ENCODE results near the gene ZNF184.

ZNF184 gene

GRCh38 chr6:27472617-27473400, at the start of gene ZNF184:
Gene ZNF184 (minus strand): TSS chr6:27473105. CDS start chr6:27472294, 811 bp downstream.
- DNase-seq (ENCODE audit: low spot score): peak; percentile 89

DNA sequence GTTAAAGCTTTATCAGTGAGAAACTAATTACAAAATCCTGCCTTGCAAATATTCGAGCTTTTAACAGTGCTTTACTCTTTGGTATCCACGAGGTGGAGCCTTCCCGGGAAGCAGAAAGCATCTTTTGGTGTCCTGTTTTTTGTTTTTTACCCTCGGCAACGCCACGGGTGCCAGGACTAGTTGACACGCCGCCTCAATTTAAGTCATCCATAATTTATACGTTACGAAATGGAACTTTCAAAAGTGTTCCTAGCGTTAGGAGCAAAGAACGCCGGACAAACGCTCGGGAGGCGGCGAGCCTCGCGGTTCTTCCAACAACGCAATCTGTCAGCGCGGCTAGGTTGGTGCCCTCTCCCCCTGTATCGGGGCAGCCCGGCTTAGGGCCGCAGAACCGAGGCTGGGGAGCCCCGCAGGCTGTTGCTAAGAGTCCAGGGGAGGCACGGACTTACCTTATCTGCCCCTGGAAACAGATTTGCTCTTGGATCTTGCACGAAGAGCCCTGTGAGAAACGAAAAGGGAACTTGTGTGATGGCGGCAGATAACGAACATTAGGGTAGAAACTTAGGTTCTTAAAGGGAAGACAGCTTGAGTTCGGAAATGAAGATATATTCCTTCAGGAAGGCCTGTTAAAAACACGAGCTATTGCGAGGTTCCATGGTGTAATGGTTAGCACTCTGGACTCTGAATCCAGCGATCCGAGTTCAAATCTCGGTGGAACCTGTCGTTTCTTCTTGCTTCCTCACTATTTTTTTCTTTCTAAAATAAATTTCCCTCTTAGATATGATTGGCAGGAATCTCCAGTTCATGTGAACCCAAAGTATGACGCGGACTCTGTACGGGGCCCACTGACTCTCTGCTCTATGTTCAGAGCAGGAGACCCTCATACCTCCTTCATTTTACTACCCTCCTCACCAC, 46.2 kb upstream of the ZNF184 start:
- peak; percentile 68 for DNase-seq (ENCODE audit: low spot score)

DNA sequence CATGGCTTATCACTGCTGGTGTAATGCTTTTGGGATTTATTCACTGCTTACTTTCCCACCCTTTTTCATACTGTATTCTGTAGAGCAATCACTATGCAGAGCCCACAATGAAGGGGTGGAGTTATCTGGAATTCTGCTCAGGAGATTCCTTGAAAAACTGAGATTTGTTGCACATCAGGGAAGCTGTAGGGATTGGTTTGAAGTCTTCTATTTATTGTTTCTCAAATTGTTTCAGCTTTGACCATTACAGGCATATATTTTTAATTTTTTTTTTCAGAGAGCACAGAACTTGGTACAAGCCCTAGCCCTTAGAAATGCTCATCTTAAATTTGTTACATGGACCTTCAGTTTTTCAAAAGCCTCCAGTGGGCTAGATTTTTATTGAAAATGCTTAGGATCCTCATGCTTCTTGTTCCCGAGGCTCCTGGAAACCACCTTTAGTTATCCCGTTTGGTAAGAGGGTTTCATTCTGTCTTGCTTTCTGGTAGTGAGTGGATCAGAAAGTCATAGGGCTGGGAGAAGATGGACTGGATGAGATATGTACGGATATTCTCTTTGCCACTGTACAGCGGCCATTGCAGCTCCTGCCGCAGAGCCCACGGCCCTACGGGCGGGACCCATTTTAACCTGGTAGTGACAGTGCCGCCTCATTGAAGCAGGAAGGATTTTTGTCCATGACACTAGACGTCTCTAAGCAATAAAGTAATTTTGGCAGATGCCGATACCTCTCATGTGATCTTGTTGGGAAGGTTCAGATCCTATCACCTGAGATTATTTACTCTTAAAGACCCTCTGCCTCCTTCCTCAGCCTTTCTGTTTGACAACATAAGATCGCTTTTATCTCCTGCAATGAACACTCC, 45.3 kb upstream of the ZNF184 start:
- no peak for DNase-seq (ENCODE audit: low spot score)

- DNase-seq (ENCODE audit: low spot score): no peak
Measured at GRCh38 chr6:27517238-27517637, 44.3 kb upstream of the ZNF184 start.

DNA sequence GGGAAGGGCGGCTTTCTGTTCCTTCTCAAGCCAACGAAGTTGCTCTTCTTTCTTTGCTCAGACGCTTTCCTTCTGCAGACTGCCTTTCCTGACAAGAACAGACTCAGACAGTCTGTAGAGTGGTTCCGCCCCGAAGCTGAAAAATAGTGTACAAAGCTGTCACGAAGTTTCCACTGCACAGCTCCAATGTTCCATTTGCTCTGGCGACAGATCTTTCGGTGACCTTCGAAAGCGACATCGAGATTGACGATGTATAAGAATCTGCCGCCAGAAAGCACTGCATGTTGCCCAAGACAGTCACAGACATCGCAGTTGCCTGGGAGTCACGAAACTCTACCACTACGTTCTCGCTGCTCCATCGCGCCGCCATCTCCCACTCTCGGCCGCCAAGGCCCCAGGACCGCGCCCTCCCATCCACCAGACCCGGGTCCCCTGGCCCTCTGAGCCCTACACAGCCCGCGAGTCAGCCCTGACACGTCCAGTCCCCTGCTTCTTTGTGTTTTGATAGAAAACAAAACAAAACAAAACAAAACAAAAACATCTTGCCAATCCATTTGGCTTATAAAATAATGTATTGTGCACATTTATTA, 42.1 kb upstream of the ZNF184 start:
- no peak for DNase-seq (ENCODE audit: low spot score)

GRCh38 chr6:27512525-27512924, 39.6 kb upstream of the ZNF184 start:
- DNase-seq (ENCODE audit: low spot score): no peak

GRCh38 chr6:27507041-27507956, 34.4 kb upstream of the ZNF184 start:
- no peak for DNase-seq (ENCODE audit: low spot score)

DNA sequence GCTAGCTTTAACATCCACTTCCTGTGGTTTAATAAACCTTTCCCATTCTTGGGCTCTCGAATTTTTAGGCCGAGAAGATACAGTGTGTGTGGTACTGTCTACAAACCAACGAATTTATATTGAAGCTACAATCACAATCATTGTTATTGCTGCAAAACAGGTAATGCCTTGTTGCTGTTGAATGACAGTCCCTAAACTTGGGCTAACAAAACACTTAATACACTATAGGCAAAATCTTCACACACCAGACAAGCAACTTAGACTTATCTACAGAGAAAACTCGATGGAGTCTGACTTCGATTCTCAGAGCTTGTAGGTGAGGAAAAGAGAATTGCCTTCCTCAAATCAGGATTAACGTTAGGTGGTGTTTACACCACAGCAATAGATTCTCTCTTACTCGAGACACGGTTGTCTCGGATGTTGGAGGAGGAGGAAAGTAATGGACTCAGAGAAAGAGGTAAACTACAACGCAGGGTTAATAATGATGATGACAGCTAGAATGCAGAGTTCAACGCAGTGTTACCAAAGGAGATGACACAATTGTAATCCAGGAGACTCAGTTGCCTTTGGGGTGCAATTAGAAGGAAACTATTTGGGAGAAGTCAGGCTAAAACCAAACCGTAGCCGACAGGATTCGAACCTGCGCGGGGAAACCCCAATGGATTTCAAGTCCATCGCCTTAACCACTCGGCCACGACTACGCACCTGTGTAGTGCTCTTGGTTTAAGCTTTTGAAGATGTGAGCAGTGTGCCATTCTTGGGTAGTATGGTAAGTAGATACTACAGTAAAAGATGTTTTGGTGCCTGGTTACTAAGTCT, 32.5 kb upstream of the ZNF184 start:
- peak; percentile 27 for DNase-seq (ENCODE audit: low spot score)

- peak; percentile 17 for DNase-seq (ENCODE audit: low spot score)
Measured at GRCh38 chr6:27503436-27504030, 30.6 kb upstream of the ZNF184 start.

- peak; percentile 26 for DNase-seq (ENCODE audit: low spot score)
Measured at GRCh38 chr6:27502508-27503435, 29.9 kb upstream of the ZNF184 start.

- no peak for DNase-seq (ENCODE audit: low spot score)
Measured at GRCh38 chr6:27501187-27501586, 28.3 kb upstream of the ZNF184 start.

GRCh38 chr6:27500177-27500576, 27.3 kb upstream of the ZNF184 start:
- no peak for DNase-seq (ENCODE audit: low spot score)

DNA sequence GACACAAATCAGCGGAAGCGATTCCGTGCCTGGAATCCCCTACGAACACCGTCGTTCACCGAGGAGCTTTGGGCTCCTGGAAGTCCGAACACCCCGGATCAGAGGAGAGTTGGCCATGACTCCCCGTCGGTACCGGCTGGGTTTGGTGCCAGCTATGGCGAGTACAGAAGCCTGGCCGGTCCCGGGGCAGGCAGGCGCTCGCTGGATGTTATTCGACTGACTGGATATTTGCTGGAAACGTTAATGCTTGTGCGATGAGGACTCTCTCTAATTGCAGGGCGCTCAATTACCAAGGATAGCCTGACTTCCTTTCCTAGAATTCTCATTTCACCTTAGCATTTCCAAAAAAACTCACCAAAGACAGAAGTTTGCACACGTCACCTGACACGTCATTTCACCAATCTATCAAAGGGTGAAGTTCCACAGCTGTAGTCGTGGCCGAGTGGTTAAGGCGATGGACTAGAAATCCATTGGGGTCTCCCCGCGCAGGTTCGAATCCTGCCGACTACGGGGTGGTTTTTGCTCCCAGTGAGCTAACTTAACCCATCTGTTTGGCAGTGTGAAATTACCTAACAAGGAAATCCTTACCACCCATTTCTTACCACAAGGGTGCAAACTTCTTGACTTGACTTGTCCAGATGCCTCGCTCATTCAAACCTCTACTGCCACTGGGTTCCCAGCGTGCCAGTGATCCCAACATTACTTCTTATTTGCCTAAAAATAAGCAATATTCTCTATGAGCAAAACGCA, 22.7 kb upstream of the ZNF184 start:
- peak; percentile 59 for DNase-seq (ENCODE audit: low spot score)

DNA sequence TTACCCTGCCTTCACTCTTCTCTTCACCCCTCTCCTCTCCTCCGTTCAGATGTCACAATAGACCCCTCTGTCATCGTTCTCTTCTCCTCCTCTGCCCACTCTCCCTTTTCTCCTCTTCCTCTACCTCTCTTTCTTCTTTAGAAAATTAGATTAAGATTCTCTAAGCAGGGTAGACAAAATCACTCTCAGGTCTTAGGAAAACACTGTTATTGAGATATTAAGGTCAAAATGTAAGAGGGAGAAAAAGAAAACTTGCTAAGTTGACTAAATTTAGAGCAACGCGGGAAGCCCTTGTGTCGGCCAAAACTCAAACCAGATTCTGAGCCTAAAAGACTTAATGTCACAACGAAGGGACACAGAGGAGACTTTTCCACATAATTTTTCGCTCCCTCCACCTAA, 22.1 kb upstream of the ZNF184 start:
- no peak for DNase-seq (ENCODE audit: low spot score)

DNA sequence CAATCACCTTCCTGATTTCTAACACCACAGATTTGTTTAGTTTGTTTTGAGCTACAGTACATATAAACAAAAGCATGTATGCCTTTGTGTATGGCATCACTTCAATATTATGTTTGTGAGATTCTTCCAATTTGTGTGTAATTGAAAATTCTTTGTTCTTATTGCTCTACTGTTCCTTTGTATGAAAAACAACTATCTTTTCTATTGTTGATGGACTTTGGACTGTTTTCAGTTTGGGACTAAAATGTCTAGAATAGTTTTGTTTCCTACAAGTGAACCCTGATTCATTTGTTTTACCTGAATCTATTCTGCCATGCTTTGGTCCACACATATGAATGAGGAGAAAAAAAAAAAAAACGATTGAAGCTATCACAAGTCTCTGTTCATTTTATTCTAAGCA, 21.2 kb upstream of the ZNF184 start:
- DNase-seq (ENCODE audit: low spot score): no peak

- no peak for DNase-seq (ENCODE audit: low spot score)
Measured at GRCh38 chr6:27492631-27493190, 19.8 kb upstream of the ZNF184 start.

Data from hepatic stellate cell (primary cell).